Cardiac fibroblast (primary cell): ENCODE results near the gene C5orf24.
A peak's percentile ranks its signal among the peaks of the same experiment; 100 is the strongest.
"Not testable (repeated sequence)": the region's sequence is repeated elsewhere in the genome, so short reads cannot be mapped to it uniquely, and the experiment has no call there.

Experiments used
- DNase-seq, 2 donors: peaks; one replicate each; pipeline versions ENCODE4 v3.0.0 to v3.0.0-alpha.2; 2010; ENCODE audit warnings: low read depth in 2 of 2
- H3K4me3 ChIP-seq, 2 donors: replicated peaks in 1 of 2; 1 replicate in 1 of 2; 2 replicates in 1 of 2; pipeline ENCODE4 v1.5.1; 2011; ENCODE audit warnings: low read depth in 2 of 2, low read length in 2 of 2, mild to moderate bottlenecking in 2 of 2, moderate library complexity in 1 of 2
- CTCF ChIP-seq: IDR thresholded peaks from one replicate; pipeline ENCODE4 v1.5.1; 2011; ENCODE audit warnings: low read depth, mild to moderate bottlenecking, low read length, inconsistent platforms

Gene C5orf24

GRCh38 chr5:134851307-134851923 lies 5.6 kb downstream of the C5orf24 start:
- DNase-seq, result peak; percentile 72 to 74
- peak; percentile 74 for TF ChIP-seq CTCF
- no peak overlapping the region for H3K4me3 ChIP-seq

- not testable (repeated sequence) for DNase-seq, H3K4me3 ChIP-seq
Measured at GRCh38 chr5:134856465-134856864, 10.7 kb downstream of the C5orf24 start.

GRCh38 chr5:134857401-134857800 lies 11.6 kb downstream of the C5orf24 start:
- no peak for TF ChIP-seq CTCF
- no peak for DNase-seq
- H3K4me3 ChIP-seq, result no peak overlapping the region

GRCh38 chr5:134864707-134865106 lies 18.9 kb downstream of the C5orf24 start:
- no peak for TF ChIP-seq CTCF
- no peak overlapping the region for H3K4me3 ChIP-seq
- no peak for DNase-seq

- TF ChIP-seq CTCF, result no peak
- no peak overlapping the region for H3K4me3 ChIP-seq
- DNase-seq, result peak in 1 of 2 donors; percentile 3
Measured at GRCh38 chr5:134873494-134873893, 27.7 kb downstream of the C5orf24 start.

- peak within 1 kb of the TSS; percentile 80 to 98 for H3K4me3 ChIP-seq
- no peak for TF ChIP-seq CTCF
- DNase-seq, result peak; percentile 87 to 89
Measured at GRCh38 chr5:134873987-134874830, 28.4 kb downstream of the C5orf24 start, which contains the start of gene TXNDC15. TSS of gene TXNDC15 (plus strand) at chr5:134874371. CDS start at chr5:134874428, 57 bp downstream.
